GM19193 (cell line): ENCODE data around the gene KRTAP21-1.

Experiments used
- POLR2A ChIP-seq: IDR thresholded peaks from 4 replicates; pipeline ENCODE4 v1.6.1; 2011; ENCODE audit not compliant: insufficient read depth, insufficient read length; ENCODE audit errors: extremely low read depth

Gene KRTAP21-1

GRCh38 chr21:30714456-30714855, 40.8 kb downstream of the KRTAP21-1 start:
- TF ChIP-seq POLR2A: no peak

GRCh38 chr21:30713766-30714165, 41.5 kb downstream of the KRTAP21-1 start:
- no peak for TF ChIP-seq POLR2A

DNA sequence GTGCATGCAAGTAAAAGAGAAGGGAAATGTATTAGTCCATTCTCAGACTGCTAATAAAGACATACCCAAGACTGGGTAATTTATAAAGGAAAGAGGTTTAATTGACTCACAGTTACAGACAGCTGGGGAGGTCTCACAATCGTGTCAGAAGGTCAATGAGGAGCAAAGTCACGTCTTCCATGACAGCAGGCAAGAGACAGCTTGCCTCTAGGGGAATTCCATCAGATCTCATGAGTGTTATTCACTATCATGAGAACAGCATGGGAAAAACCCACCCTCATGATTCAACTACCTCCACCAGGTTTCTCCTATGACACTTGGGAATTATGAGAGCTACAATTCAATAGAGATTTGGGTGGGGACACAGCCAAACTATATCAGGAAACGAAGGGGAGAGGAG, 44.7 kb downstream of the KRTAP21-1 start:
- TF ChIP-seq POLR2A: no peak

DNA sequence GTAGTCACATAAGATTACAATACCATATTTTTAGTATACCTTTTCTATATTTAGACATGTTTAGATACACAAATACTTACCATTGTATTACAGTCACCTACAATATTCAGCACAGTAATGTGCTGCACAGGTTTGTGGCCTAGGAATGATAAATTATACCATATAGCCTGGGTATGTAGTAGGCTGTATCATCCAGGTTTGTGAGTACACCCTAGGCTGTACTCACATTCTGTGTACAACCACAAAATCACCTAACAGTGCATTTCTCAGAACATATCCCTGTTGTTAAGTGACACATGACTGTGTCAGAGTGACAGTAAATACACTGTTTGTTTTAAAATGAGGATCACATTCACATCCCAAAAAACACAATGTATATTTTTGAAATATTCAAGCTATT, 47.8 kb downstream of the KRTAP21-1 start:
- TF ChIP-seq POLR2A: no peak
